Liver (tissue), 9 donors: Measurements from ENCODE around the gene CAMK1D. TPM values are rescaled to one million over a fixed set of nuclear protein-coding genes. Genes with fewer than 3 reads are reported as not detected.

Source experiments
- DNase-seq: peaks from one replicate; pipeline ENCODE4 v3.0.0-alpha.2; 2017; ENCODE audit warnings: low spot score
- H3K27ac ChIP-seq, 2 donors: one replicate each; pipeline ENCODE4 v1.7.0; 2013; ENCODE audit warnings: inconsistent platforms in 2 of 2, low read length in 2 of 2, control low read depth in 1 of 2, low read depth in 1 of 2, mild to moderate bottlenecking in 1 of 2
- H3K27me3 ChIP-seq, 4 donors: one replicate each; pipeline versions ENCODE4 v1.6.1 to v1.7.0; 2013; ENCODE audit warnings: low read length in 3 of 4, inconsistent platforms in 1 of 4, mild to moderate bottlenecking in 1 of 4, moderate library complexity in 1 of 4; ENCODE audit not compliant: control insufficient read depth in 4 of 4, insufficient read depth in 4 of 4
- H3K36me3 ChIP-seq, 4 donors: one replicate each; pipeline versions ENCODE4 v1.6.1 to v1.7.0; 2013; ENCODE audit warnings: low read length in 3 of 4, mild to moderate bottlenecking in 3 of 4, low read depth in 1 of 4, moderate library complexity in 1 of 4; ENCODE audit not compliant: control insufficient read depth in 4 of 4, insufficient read depth in 3 of 4
- H3K4me1 ChIP-seq, 4 donors: one replicate each; pipeline versions ENCODE4 v1.6.1 to v1.7.0; 2013; ENCODE audit warnings: low read length in 3 of 4, mild to moderate bottlenecking in 3 of 4, moderate library complexity in 1 of 4; ENCODE audit not compliant: control insufficient read depth in 4 of 4, insufficient read depth in 4 of 4
- H3K4me3 ChIP-seq, 3 donors: one replicate each; pipeline versions ENCODE4 v1.6.1 to v1.7.0; 2013; ENCODE audit warnings: low read length in 3 of 3, control low read depth in 1 of 3, low read depth in 1 of 3, mild to moderate bottlenecking in 1 of 3
- H3K9ac ChIP-seq, 2 donors: one replicate each; pipeline ENCODE4 v1.7.0; 2013; ENCODE audit warnings: low read length in 2 of 2, mild to moderate bottlenecking in 2 of 2, moderate library complexity in 2 of 2, control low read depth in 1 of 2, low read depth in 1 of 2
- H3K9me3 ChIP-seq, 4 donors: one replicate each; pipeline versions ENCODE4 v1.6.1 to v1.7.0; 2013; ENCODE audit warnings: low read length in 3 of 4; ENCODE audit not compliant: control insufficient read depth in 4 of 4
- EGR1 ChIP-seq, 2 donors: IDR thresholded peaks; 2 replicates each; pipeline ENCODE4 v1.6.1; 2016 to 2018; ENCODE audit warnings: antibody characterized with exemption in 2 of 2, low read depth in 2 of 2
- FOXA1 ChIP-seq: IDR thresholded peaks from 2 replicates; pipeline ENCODE4 v1.6.1; 2016; ENCODE audit warnings: antibody characterized with exemption
- GABPA ChIP-seq, 2 donors: IDR thresholded peaks in 1 of 2; conservative IDR thresholded peaks in 1 of 2; 2 replicates each; pipeline ENCODE4 v1.6.1; 2016; ENCODE audit warnings: antibody characterized with exemption in 2 of 2, mild to moderate bottlenecking in 1 of 2, moderate library complexity in 1 of 2
- HNF4G ChIP-seq: IDR thresholded peaks from 2 replicates; pipeline ENCODE4 v1.6.1; 2016; ENCODE audit warnings: antibody characterized with exemption
- JUND ChIP-seq, 2 donors: IDR thresholded peaks; 2 replicates each; pipeline ENCODE4 v1.6.1; 2016; ENCODE audit warnings: antibody characterized with exemption in 2 of 2
- MAX ChIP-seq: IDR thresholded peaks from 2 replicates; pipeline ENCODE4 v1.6.1; 2016; ENCODE audit warnings: antibody characterized with exemption
- RAD21 ChIP-seq, 2 donors: IDR thresholded peaks; 2 replicates each; pipeline ENCODE4 v1.6.1; 2016; ENCODE audit warnings: antibody characterized with exemption in 2 of 2, mild to moderate bottlenecking in 2 of 2
- SP1 ChIP-seq: IDR thresholded peaks from 2 replicates; pipeline ENCODE4 v1.6.1; 2018; ENCODE audit warnings: antibody characterized with exemption, mild to moderate bottlenecking
- WGBS: extraction: QIAGEN DNeasy Blood & Tissue Kit; methylation state at CpG from one replicate; pipeline ENCODE4 v1.1.7; 2013; 5-methylcytosine and 5-hydroxymethylcytosine counted together
- polyA plus RNA-seq, 2 donors: library from polyadenylated mRNA; stranded (reverse) in 1 of 2; unstranded in 1 of 2; fragments of 200-250 nt in 1 of 2; fragments of >200 nt in 1 of 2; fragmentation: Nextera tagmentation in 1 of 2; extraction: Ambion mirVana in 1 of 2; gene quantifications; one replicate each; pipeline versions ENCODE4 v1.2.1 to v1.2.3, GENCODE V29; 2013 to 2015
- total RNA-seq, 2 donors: library from RNA; depleted of rRNA; stranded (reverse); fragments of >200 nt; gene quantifications; one replicate each; pipeline ENCODE4 v1.2.3, GENCODE V29; 2014
- TF ChIP-seq, protein P1 (sequence below): IDR thresholded peaks from 2 replicates; pipeline ENCODE4 v1.6.1; 2016; ENCODE audit warnings: antibody characterized with exemption
- TF ChIP-seq, protein P2 (sequence below): IDR thresholded peaks from 2 replicates; pipeline ENCODE4 v1.6.1; 2016; ENCODE audit warnings: antibody characterized with exemption
- TF ChIP-seq, protein P3 (sequence below): IDR thresholded peaks from 2 replicates; pipeline ENCODE4 v1.6.1; 2016; ENCODE audit warnings: antibody characterized with exemption, mild to moderate bottlenecking
- donor health status: healthy.
- donor health status: healthy.
- donor health status: healthy.
- donor health status: healthy.
- donor health status: healthy.

Gene CAMK1D
- total and polyA plus RNA-seq, 4 donors, result 2.7 to 10.1 (median 4.2) TPM

DNA sequence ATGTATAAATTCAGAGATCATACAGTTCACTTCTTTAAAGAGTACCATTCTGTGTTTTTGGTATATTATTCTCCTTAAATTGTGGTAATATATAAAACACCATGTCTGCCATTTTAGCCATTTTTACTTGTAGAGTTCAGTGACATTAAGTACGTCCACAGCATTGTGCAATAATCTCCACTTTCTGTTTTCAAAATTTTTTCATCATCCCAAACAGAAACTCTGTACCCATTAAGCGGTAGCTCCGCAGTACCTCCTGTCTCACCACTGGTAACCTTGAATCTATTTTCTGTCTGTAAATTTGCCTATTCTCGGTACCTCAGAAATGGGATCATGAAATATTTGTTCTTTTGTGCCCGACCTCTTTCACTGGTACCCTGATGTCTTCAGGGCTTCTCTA, 60.3 kb downstream of the CAMK1D start (continued):
- TF ChIP-seq, protein P1, sequence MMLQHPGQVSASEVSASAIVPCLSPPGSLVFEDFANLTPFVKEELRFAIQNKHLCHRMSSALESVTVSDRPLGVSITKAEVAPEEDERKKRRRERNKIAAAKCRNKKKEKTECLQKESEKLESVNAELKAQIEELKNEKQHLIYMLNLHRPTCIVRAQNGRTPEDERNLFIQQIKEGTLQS, result peak; percentile 35

DNA sequence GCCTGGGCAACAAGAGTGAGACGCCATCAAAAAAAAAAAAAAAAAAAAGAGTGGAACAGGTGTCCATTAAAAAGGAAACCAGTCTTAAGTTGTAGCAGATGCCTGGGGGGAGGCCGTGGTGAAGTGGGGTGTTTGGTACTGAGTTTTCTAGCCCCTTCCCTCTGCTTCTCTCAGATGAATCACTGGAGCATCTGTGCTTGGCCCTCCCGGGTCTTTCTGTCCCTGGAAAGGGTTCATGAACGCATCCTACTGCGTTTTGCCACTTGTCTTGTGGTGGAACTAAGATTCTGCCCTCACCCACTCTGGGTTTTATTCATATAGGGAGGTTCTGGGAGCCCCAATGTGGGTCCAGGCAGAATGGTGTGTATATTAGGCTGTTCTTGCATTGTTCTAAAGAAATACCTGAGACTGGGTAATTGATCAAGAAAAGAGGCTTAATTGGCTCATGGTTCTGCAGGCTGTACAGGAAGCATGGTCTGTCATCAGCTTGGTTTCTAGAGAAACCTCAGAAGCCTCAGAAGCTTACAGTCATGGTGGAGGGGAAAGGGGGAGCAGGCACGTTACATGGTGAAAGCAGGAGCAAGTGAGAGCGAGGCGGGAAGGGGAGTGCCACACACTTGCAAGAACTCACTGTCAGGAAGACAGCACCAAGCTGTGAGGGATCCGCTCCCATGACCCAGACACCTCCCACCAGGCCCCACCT, 63.5 kb downstream of the CAMK1D start:
- Histone ChIP-seq H3K4me1 (peaks cover 0 to 12% (median 5%) of the 10 kb centered on the region in 4 donors), H3K4me3 (no peak overlapping the region), H3K36me3 (no peaks in the 10 kb centered on the region), H3K27me3 (no peaks in the 10 kb centered on the region), H3K9ac (no peak overlapping the region), H3K27ac (no peak overlapping the region), H3K9me3 (no peaks in the 10 kb centered on the region)
- 94% methylated on average over 9 of the region's 9 CpGs for WGBS
- no peak for DNase-seq
- no peak for TF ChIP-seq RAD21 (IDR thresholded peaks at IDR 0.05)

- Histone ChIP-seq H3K27ac (no peak overlapping the region), H3K27me3 (no peaks in the 10 kb centered on the region)
- WGBS, result 96% methylated on average over 1 of the region's 1 CpG
Measured at GRCh38 chr10:12413369-12413711, 64.0 kb downstream of the CAMK1D start.

DNA sequence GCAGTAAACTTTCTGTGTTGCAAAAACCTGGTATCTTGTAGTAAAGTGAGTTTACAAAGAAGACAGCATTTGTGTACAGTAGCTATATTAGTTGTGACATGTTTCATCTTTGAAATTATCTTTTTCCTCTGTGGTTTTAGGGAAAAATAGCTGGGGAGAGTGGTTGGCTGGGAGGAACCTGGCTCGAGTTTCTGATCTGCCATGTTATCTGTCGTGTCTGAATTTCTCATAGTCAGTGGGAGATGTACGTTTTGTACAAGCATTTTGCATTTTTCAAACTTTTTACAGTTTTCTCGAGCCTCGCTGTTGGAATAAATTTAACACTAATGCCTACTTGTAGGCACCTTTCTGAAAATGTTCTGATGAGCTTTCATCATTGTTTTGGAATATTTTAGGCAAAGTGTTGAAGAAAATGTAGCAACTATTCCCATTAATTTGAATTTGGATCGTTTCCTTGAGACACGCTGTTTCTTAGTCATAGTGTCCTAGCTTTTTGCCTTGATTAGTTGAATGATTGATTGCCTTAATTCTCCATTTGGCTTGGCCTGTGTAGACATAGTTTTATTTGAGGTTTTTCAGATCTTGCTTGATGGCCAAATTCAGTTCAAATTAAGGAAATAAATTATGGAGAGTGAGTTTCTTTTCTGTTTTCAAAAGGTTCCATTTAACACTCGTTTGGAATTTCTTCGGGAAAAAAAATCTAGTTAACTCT, 65.1 kb downstream of the CAMK1D start:
- 86% methylated on average over 9 of the region's 9 CpGs for WGBS
- Histone ChIP-seq H3K36me3 (no peaks in the 10 kb centered on the region), H3K27ac (no peak overlapping the region), H3K27me3 (no peaks in the 10 kb centered on the region), H3K4me3 (no peak overlapping the region), H3K9me3 (no peaks in the 10 kb centered on the region), H3K9ac (no peak overlapping the region), H3K4me1 (peaks cover 0 to 15% (median 6%) of the 10 kb centered on the region in 4 donors)
- no peak for DNase-seq
- TF ChIP-seq EGR1 (IDR thresholded peaks at IDR 0.05; ENCODE audit: low read depth in 2 of 2), result no peak
- no peak for TF ChIP-seq MAX
- TF ChIP-seq, protein P2, sequence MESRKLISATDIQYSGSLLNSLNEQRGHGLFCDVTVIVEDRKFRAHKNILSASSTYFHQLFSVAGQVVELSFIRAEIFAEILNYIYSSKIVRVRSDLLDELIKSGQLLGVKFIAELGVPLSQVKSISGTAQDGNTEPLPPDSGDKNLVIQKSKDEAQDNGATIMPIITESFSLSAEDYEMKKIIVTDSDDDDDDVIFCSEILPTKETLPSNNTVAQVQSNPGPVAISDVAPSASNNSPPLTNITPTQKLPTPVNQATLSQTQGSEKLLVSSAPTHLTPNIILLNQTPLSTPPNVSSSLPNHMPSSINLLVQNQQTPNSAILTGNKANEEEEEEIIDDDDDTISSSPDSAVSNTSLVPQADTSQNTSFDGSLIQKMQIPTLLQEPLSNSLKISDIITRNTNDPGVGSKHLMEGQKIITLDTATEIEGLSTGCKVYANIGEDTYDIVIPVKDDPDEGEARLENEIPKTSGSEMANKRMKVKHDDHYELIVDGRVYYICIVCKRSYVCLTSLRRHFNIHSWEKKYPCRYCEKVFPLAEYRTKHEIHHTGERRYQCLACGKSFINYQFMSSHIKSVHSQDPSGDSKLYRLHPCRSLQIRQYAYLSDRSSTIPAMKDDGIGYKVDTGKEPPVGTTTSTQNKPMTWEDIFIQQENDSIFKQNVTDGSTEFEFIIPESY, result no peak
- TF ChIP-seq, protein P3, sequence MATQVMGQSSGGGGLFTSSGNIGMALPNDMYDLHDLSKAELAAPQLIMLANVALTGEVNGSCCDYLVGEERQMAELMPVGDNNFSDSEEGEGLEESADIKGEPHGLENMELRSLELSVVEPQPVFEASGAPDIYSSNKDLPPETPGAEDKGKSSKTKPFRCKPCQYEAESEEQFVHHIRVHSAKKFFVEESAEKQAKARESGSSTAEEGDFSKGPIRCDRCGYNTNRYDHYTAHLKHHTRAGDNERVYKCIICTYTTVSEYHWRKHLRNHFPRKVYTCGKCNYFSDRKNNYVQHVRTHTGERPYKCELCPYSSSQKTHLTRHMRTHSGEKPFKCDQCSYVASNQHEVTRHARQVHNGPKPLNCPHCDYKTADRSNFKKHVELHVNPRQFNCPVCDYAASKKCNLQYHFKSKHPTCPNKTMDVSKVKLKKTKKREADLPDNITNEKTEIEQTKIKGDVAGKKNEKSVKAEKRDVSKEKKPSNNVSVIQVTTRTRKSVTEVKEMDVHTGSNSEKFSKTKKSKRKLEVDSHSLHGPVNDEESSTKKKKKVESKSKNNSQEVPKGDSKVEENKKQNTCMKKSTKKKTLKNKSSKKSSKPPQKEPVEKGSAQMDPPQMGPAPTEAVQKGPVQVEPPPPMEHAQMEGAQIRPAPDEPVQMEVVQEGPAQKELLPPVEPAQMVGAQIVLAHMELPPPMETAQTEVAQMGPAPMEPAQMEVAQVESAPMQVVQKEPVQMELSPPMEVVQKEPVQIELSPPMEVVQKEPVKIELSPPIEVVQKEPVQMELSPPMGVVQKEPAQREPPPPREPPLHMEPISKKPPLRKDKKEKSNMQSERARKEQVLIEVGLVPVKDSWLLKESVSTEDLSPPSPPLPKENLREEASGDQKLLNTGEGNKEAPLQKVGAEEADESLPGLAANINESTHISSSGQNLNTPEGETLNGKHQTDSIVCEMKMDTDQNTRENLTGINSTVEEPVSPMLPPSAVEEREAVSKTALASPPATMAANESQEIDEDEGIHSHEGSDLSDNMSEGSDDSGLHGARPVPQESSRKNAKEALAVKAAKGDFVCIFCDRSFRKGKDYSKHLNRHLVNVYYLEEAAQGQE, result no peak
- TF ChIP-seq SP1, result no peak
- TF ChIP-seq, protein P1, result no peak
- no peak for TF ChIP-seq GABPA (IDR thresholded peaks at IDR 0.05 in 1 of 2, conservative IDR thresholded peaks at IDR 0.05 in 1 of 2)
- TF ChIP-seq JUND (IDR thresholded peaks at IDR 0.05), result no peak
- TF ChIP-seq RAD21 (IDR thresholded peaks at IDR 0.05), result no peak
- no peak for TF ChIP-seq HNF4G

More at GRCh38 chr10:12413369-12413711, 64.0 kb downstream of the CAMK1D start:
- Histone ChIP-seq H3K9ac (no peak overlapping the region), H3K36me3 (no peaks in the 10 kb centered on the region), H3K4me3 (no peak overlapping the region), H3K9me3 (no peaks in the 10 kb centered on the region), H3K4me1 (peaks cover 0 to 12% (median 5%) of the 10 kb centered on the region in 4 donors)
- TF ChIP-seq EGR1 (IDR thresholded peaks at IDR 0.05; ENCODE audit: low read depth in 2 of 2) (no peak), FOXA1 (no peak)
- TF ChIP-seq, protein P2, result no peak
- no peak for DNase-seq
